ENCODE results near the gene PTX4. TPM values are rescaled to one million over a fixed set of nuclear protein-coding genes. Genes with fewer than 3 reads are reported as not detected.

Gene PTX4
- total and polyA plus RNA-seq, 2 donors (not counting 3 experiments of a cell fraction or from before 2014, with no cell fraction given): 0.31 TPM; not detected in 1

DNA sequence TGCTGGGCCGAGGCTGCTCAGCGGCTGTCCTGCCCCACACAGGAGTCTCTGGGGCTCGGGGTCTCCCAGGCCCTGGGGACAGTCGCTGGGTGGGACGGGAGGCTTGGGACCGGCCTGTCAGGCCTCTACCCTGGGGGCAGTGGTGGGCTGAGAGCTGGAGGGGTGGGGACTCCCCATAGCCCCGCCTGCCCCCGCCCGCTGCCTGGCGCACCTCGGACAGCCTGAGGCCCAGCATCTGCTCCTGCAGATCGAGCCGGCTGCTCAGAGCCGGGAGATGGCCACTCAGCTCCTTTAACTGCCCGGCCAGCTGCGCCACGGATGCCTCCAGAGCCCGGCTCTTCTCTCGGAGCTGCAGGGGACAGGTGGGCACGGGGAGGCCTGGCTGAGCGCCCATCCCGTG is 51.1 kb downstream of the PTX4 start:
- Histone ChIP-seq H3K36me3 (ENCODE audit: control insufficient read depth in 2 of 2, extremely low read depth in 1 of 2, insufficient read depth in 2 of 2, low read length in 2 of 2) (no peaks in the 10 kb centered on the region), H3K9ac (replicated peaks; ENCODE audit: extremely low read depth, insufficient read depth, low read length) (no peak overlapping the region), H2AFZ (ENCODE audit: low read depth, low read length) (no peak overlapping the region), H3K9me1 (replicated peaks; ENCODE audit: control insufficient read depth, extremely low read depth, insufficient read depth, low read length) (no peaks in the 10 kb centered on the region), H3K9me3 (replicated peaks; ENCODE audit: control insufficient read depth, insufficient read depth, low read length) (no peaks in the 10 kb centered on the region), H3K4me1 (ENCODE audit: control insufficient read depth, extremely low read depth, insufficient read depth, low read length) (no peaks in the 10 kb centered on the region), H3K27ac (ENCODE audit: insufficient read depth, low read depth, low read length) (no peak overlapping the region), H4K20me1 (replicated peaks; ENCODE audit: control insufficient read depth, extremely low read depth, insufficient read depth, low read length) (no peaks in the 10 kb centered on the region), H3K79me2 (ENCODE audit: control insufficient read depth, insufficient read depth, low read length) (no peaks in the 10 kb centered on the region), H3K4me2 (ENCODE audit: insufficient read depth, low read length) (no peak overlapping the region), H3K27me3 (ENCODE audit: control insufficient read depth in 2 of 2, insufficient read depth in 2 of 2, low read length in 2 of 2) (no peaks in the 10 kb centered on the region), H3K4me3 (replicated peaks in 1 of 3; ENCODE audit: insufficient read depth in 1 of 3, low read depth in 1 of 3, low read length in 3 of 3) (no peak overlapping the region)
- intact Hi-C loops (cut with micrococcal nuclease) (no loop called here), dilution Hi-C loops (cut with MboI; ENCODE audit: extremely low pct_ligation_motif_present, low sequenced_read_pairs) (no loop called here)
- TF ChIP-seq EZH2 (IDR thresholded peaks at IDR 0.05; ENCODE audit: borderline replicate concordance, low read depth, low read length, severe bottlenecking): no peak
- no peak for TF ChIP-seq GATA2 (IDR thresholded peaks at IDR 0.05; ENCODE audit: insufficient read depth, insufficient read length, low read depth, low read length)
- FAIRE-seq (no peak), DNase-seq (ENCODE audit: low read depth, low spot score) (no peak)
- ChIA-PET CTCF (interaction anchor here (1.8 kb wide), 1 partner anchor 9 kb away, joined by 6 read pairs; no protein-coding TSS in a partner anchor), POLR2A (no interaction called here)
- no TSS peak for BruUV-seq (replicated peaks)

DNA sequence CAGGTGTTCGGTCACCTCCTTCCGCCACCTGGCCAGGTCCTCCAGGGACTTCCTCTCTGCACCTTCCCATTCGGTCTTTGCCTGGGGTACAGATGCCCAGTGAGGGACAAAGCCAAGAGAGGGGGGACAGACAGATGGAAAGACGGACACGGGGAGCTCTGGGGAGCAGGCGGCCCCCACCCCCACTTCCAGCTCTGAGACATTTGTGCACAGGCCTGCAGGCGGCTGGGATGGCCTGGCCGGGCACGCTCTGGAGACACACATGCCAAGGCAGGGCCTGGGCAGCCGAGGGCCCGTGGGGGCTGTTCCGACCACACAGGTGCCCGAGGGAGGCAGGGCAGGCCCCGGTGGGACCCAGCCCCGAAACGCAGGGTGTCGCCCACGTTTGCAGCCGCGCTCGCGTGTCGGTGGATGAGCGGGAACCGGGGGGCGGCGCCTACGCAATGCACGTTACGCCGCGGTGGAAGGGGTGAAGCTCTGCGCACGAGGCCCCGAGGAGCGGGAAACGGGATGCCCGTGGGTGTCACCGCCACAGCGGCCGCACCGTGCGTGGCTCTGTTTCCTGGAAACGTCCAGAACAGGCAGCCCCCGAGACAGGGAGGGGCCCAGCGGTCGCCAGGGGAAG is 51.9 kb downstream of the PTX4 start:
- intact Hi-C loops (cut with micrococcal nuclease) (no loop called here), dilution Hi-C loops (cut with MboI; ENCODE audit: extremely low pct_ligation_motif_present, low sequenced_read_pairs) (no loop called here)
- Histone ChIP-seq H3K9me1 (replicated peaks; ENCODE audit: control insufficient read depth, extremely low read depth, insufficient read depth, low read length) (no peaks in the 10 kb centered on the region), H4K20me1 (replicated peaks; ENCODE audit: control insufficient read depth, extremely low read depth, insufficient read depth, low read length) (no peaks in the 10 kb centered on the region), H2AFZ (ENCODE audit: low read depth, low read length) (no peak overlapping the region), H3K36me3 (ENCODE audit: control insufficient read depth in 2 of 2, extremely low read depth in 1 of 2, insufficient read depth in 2 of 2, low read length in 2 of 2) (no peaks in the 10 kb centered on the region), H3K4me3 (replicated peaks in 1 of 3; ENCODE audit: insufficient read depth in 1 of 3, low read depth in 1 of 3, low read length in 3 of 3) (no peak overlapping the region), H3K4me2 (ENCODE audit: insufficient read depth, low read length) (no peak overlapping the region), H3K9ac (replicated peaks; ENCODE audit: extremely low read depth, insufficient read depth, low read length) (no peak overlapping the region), H3K27ac (ENCODE audit: insufficient read depth, low read depth, low read length) (no peak overlapping the region), H3K27me3 (ENCODE audit: control insufficient read depth in 2 of 2, insufficient read depth in 2 of 2, low read length in 2 of 2) (no peaks in the 10 kb centered on the region), H3K79me2 (ENCODE audit: control insufficient read depth, insufficient read depth, low read length) (no peaks in the 10 kb centered on the region), H3K9me3 (replicated peaks; ENCODE audit: control insufficient read depth, insufficient read depth, low read length) (no peaks in the 10 kb centered on the region), H3K4me1 (ENCODE audit: control insufficient read depth, extremely low read depth, insufficient read depth, low read length) (no peaks in the 10 kb centered on the region)
- no TSS peak for BruUV-seq (replicated peaks)
- ChIA-PET CTCF (interaction anchor here (1.8 kb wide), 1 partner anchor 8 kb away, joined by 6 read pairs; no protein-coding TSS in a partner anchor), POLR2A (no interaction called here)
- DNase-seq (ENCODE audit: low read depth, low spot score) (no peak), FAIRE-seq (no peak)
- TF ChIP-seq MYC (IDR thresholded peaks at IDR 0.05; ENCODE audit: low read depth, low read length) (no peak), EZH2 (IDR thresholded peaks at IDR 0.05; ENCODE audit: borderline replicate concordance, low read depth, low read length, severe bottlenecking) (no peak), MAX (IDR thresholded peaks at IDR 0.05; ENCODE audit: insufficient read depth, insufficient read length) (no peak), JUN (IDR thresholded peaks at IDR 0.05; ENCODE audit: borderline replicate concordance, insufficient read depth, insufficient read length, low read depth) (no peak), POLR2AphosphoS5 (IDR thresholded peaks at IDR 0.05; ENCODE audit: insufficient read depth, low read depth, low read length) (no peak), CTCF (IDR thresholded peaks at IDR 0.05; ENCODE audit: extremely low read depth in 1 of 2, insufficient read depth in 1 of 2, low read depth in 1 of 2, low read length in 2 of 2) (no peak), POLR2A (IDR thresholded peaks at IDR 0.05; ENCODE audit: low read depth, low read length) (no peak), GATA2 (IDR thresholded peaks at IDR 0.05; ENCODE audit: insufficient read depth, insufficient read length, low read depth, low read length) (no peak), FOS (IDR thresholded peaks at IDR 0.05; ENCODE audit: borderline replicate concordance, insufficient read depth, low read length) (no peak)

All from endothelial cell of umbilical vein (primary cell).